ENCODE results near the gene KRT222. TPM values are rescaled to one million over a fixed set of nuclear protein-coding genes. Genes with fewer than 3 reads are reported as not detected.

Gene KRT222
- total RNA-seq, 2 experiments from 2014 or later, result 0.22 TPM; not detected in 1

DNA sequence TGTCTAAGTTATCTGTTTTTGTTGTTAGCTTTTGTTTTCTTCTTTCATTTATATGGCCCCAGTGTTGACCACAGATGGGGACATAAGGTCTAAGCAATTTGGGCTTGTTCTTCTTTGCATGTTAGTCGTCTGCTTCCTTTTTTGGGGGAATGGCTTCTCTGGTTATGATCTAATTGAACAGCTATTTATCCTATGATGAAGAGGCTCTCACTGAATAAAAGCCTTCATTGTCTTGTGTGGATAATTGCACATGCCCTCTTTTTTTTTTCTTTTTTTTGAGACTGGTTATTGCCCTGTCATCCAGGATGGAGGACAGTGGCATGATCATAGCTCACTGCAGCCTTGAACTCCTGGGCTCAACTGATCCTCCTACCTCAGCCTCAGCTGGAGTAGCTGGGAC is 31.1 kb downstream of the KRT222 start:
- H3K27ac Mint-ChIP-seq, result peak overlapping the region; percentile 18
- H3K4me1 Mint-ChIP-seq, result peaks cover 15% of the 10 kb centered on the region
- peaks cover 25% of the 10 kb centered on the region for H3K36me3 Mint-ChIP-seq

DNA sequence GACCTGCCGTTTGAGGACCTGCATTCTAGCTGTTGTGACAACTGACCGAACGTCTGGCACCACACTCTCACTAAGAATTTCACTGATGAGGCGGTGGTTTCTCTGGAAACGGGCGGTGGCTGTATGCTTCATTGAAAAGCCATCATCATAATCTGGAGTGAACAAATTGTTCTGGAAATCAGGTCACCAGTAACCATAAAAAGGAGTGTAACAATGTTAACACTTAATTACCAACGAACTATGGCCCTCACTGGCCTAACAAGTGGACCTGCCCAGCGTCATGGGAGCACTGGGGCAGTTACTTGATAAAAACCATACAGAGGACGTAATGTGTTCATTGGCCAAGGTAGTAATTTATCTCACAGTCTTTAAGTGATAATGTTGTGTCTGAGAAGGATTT is 32.8 kb downstream of the KRT222 start:
- Mint-ChIP-seq H3K27ac (peak overlapping the region; percentile 43), H3K27me3 (no peaks in the 10 kb centered on the region), H3K4me1 (peaks cover 12% of the 10 kb centered on the region), H3K36me3 (peaks cover 24% of the 10 kb centered on the region), H3K4me3 (no peak overlapping the region), H3K9me3 (no peaks in the 10 kb centered on the region)
- DNase-seq, result no peak

More for the DNA sequence above, 31.1 kb downstream of the KRT222 start:
- no peaks in the 10 kb centered on the region for H3K27me3 Mint-ChIP-seq
- no peak overlapping the region for H3K4me3 Mint-ChIP-seq
- no peaks in the 10 kb centered on the region for H3K9me3 Mint-ChIP-seq
- DNase-seq, result no peak

DNA sequence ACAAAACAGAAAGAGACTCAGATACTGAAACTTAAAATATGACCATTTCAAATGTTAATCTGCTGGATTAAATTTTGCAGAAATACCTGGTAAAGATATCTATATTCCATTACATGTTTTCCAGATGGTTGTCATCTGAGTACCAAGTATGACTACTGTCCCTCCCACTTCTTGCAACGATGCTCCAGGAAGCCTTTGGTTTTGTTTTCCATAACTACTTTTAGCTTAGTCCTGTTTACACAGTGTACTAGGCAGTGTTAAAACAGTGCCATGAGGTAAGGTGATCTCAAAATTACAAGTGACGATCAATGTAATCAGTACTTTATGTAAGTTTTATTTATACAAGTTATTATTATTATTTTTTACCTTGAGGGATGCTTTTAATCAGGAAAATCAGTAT is 35.1 kb downstream of the KRT222 start:
- H3K27me3 Mint-ChIP-seq, result no peaks in the 10 kb centered on the region
- H3K27ac Mint-ChIP-seq, result peak overlapping the region; percentile 73
- H3K4me3 Mint-ChIP-seq, result no peak overlapping the region
- peaks cover 21% of the 10 kb centered on the region for H3K4me1 Mint-ChIP-seq
- peaks cover 20% of the 10 kb centered on the region for H3K36me3 Mint-ChIP-seq
- no peaks in the 10 kb centered on the region for H3K9me3 Mint-ChIP-seq
- no peak for DNase-seq

DNA sequence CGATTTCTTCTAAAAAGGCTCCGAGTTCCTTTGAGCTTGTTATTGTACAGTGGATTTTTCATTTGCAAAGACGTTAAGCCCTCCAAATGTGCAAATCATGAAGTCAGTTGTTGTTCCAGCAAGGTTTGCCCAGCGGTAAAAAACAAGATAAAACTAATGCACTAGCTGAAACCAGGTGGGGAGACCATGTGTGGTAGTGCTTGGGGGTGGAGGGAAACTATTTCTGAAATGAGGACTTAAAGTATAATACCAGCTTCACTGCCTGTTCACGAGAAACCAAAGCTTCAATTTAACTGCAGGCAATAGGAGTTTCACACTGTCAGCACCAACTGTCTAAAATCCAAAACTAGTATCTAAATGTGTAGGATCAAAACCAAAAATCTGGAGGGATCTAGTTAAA is 39.7 kb downstream of the KRT222 start:
- Mint-ChIP-seq H3K27me3 (no peaks in the 10 kb centered on the region), H3K27ac (no peak overlapping the region), H3K4me3 (no peak overlapping the region), H3K4me1 (peaks cover 57% of the 10 kb centered on the region), H3K36me3 (peaks cover 9% of the 10 kb centered on the region), H3K9me3 (no peaks in the 10 kb centered on the region)
- no peak for DNase-seq

DNA sequence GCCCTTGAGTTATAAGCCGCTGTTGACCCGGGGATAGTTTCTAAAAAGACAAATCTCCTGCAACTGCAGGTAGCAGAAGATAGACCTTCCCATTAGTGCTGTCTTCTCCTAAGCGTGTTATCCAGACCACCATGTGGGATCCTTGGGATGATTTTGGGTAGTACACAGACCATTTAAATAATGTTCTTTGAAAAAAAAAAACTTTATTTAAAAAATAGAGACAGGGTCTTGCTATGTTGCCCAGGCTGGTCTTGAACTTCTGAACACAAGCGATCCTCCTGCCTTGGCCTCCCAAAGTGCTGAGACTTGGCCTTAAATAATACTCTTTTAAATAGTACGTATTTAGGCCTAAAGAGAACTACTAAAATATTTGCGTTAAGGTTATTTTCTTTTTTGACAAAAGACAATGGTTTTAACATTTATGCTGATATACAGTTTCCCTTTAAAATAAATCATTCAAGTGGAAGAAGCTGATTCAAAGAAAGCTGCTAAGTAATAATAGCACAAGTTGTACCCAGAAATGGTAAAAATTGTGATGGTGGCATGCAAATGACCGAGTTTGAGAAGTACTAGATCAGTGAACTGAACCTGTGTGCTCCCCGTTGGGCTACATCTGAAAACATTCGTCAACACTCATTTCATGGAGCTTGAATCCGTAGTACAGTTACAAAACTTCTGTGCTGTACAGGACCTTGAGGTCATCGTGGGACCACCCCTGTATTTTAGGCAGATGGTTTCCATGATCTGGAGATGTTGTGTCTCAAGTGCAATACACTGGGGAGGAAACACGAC is 41.4 kb downstream of the KRT222 start:
- H3K9me3 Mint-ChIP-seq, result no peaks in the 10 kb centered on the region
- H3K4me3 Mint-ChIP-seq, result no peak overlapping the region
- H3K4me1 Mint-ChIP-seq, result peaks cover 60% of the 10 kb centered on the region
- H3K36me3 Mint-ChIP-seq, result peaks cover 6% of the 10 kb centered on the region
- H3K27ac Mint-ChIP-seq, result no peak overlapping the region
- DNase-seq, result no peak
- no peaks in the 10 kb centered on the region for H3K27me3 Mint-ChIP-seq

DNA sequence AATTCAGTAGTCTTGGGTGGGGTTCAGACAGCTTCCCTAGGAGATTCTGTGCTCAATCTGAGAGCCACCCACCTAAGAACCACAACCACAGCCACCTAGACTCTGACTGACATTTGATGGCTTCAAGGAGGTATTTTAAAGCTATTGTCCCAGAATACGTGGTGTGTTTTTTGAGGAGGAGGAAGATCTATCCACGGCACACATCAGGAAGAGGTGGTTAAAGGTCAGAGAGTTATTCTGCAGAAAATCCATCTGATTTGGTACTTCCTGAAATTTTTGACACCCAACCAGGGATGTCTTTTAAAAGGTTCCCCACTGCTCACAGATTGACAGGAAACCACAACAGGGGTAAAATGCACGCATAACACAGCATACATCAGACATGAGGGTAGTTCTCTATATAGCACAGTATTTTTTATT is 42.5 kb downstream of the KRT222 start:
- Mint-ChIP-seq H3K27ac (peak overlapping the region; percentile 28), H3K4me3 (peak overlapping the region; percentile 22), H3K4me1 (peaks cover 62% of the 10 kb centered on the region), H3K9me3 (no peaks in the 10 kb centered on the region), H3K27me3 (no peaks in the 10 kb centered on the region), H3K36me3 (peaks cover 1% of the 10 kb centered on the region)
- DNase-seq, result peak; percentile 51

DNA sequence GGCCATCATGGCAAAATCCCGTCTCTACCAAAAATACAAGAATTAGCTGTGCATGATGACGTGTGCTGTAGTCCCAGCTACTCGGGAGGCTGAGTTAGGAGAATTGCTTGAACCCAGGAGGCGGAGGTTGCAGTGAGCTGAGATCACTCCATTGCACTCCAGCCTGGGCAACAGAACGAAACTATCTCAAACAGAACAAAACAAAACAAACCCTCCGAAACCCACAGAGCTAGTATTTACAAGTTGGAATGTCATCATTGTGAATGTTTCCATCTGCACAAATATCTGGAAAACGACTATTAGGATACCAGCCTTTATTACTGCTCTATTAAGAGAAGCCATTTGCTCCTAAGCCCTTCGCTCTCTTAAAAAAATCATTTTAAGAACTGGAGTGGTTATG is 43.4 kb downstream of the KRT222 start:
- Mint-ChIP-seq H3K27ac (no peak overlapping the region), H3K9me3 (no peaks in the 10 kb centered on the region)

DNA sequence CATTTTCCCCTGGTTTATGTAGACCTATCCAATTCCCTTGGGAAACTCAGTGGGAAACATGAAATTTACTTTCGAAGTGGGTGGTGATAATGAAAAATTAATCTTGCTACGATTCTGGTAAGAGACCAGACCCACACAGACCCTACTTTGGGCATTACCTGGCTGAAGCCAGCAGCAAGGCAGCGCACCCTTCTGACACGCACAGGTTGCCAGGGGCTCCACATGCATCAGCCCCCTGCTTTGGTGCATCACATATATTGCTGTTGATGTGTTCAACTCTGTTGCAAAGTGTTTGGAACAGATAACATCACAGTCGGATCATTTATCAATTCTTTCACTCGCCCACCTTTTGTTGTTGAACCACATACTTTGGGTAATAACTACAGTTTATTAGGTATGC is 44.0 kb downstream of the KRT222 start:
- Mint-ChIP-seq H3K9me3 (no peaks in the 10 kb centered on the region), H3K36me3 (peaks cover 1% of the 10 kb centered on the region), H3K4me1 (peaks cover 74% of the 10 kb centered on the region), H3K27me3 (no peaks in the 10 kb centered on the region), H3K4me3 (no peak overlapping the region), H3K27ac (peak overlapping the region; percentile 74)
- DNase-seq, result no peak

More for the DNA sequence above, 43.4 kb downstream of the KRT222 start:
- Mint-ChIP-seq H3K36me3 (peaks cover 1% of the 10 kb centered on the region), H3K4me3 (no peak overlapping the region), H3K27me3 (no peaks in the 10 kb centered on the region), H3K4me1 (peaks cover 68% of the 10 kb centered on the region)
- no peak for DNase-seq

DNA sequence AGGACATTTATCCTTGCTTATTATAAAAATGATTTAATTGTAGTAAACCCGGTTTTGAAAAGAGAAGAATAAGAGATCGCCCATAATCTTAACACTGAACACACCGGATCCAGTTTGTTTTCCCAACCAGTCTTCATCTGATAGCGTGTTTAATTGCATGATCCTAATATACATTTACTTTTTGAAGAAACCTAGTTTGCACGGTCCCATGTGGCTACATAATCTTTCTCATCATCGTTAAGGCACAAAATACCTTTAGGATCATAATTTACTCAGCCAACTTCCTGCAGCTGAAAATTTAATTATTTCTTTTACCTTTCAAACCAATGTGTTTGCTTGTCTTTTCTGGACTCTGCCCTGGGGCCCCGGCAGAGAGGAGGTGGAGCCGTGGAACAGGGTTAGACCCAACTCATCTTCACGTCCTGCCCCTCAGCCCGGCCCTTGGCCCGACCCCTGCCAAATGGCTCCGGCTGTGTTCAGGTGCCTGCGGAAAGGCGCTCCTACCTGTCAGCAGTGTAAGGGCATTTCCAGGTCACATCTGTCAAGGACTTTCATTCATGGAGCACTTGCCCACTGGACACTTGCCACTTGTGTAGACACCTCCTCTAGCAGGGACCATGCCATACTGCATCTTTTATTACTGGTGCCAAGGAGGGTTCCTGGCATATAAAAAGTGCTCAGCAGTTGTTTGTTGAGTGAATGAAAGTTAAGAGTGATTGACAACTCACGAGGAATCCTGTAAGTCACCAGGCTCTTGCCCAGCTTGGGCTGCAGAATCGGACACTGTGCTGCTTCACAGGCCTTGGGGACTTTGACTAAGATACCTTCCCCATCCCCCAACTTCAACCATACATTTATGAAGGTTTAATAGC is 46.0 kb downstream of the KRT222 start:
- H3K36me3 Mint-ChIP-seq, result no peaks in the 10 kb centered on the region
- peak overlapping the region; percentile 69 for H3K4me3 Mint-ChIP-seq
- H3K27ac Mint-ChIP-seq, result peak overlapping the region; percentile 82

DNA sequence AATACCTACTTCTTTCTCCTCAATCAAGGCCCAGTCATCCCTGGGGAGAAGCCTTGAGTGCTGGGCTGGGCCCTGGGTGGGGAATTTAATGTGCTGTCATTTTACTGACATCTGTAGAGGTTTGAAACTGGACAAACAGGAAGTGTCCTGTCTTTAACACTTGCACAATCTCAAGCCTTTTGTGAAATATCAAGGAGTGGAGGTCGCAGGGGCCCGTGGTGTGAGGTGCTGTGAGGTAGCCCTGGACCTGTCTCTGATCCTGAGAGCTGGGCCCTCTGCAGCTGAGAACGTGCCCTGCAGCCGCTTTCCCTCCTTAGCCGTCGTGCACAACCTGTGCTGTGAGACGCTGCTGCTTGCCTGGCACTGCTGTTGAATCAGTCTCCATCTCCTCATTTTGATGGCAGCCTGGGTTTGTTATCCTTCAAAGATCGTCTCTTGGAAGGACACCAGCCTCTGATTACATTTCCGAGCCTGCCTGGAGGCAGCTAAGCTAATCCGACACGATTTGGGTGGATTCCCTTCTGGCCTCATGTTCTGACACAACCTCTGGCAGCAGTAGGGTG is 47.2 kb downstream of the KRT222 start:
- Mint-ChIP-seq H3K9me3 (no peaks in the 10 kb centered on the region), H3K27me3 (no peaks in the 10 kb centered on the region), H3K4me3 (no peak overlapping the region), H3K27ac (no peak overlapping the region), H3K36me3 (peaks cover 1% of the 10 kb centered on the region), H3K4me1 (peaks cover 79% of the 10 kb centered on the region)
- DNase-seq, result no peak

More for the DNA sequence above, 46.0 kb downstream of the KRT222 start:
- Mint-ChIP-seq H3K4me1 (peaks cover 75% of the 10 kb centered on the region), H3K27me3 (no peaks in the 10 kb centered on the region), H3K9me3 (no peaks in the 10 kb centered on the region)
- DNase-seq, result no peak

DNA sequence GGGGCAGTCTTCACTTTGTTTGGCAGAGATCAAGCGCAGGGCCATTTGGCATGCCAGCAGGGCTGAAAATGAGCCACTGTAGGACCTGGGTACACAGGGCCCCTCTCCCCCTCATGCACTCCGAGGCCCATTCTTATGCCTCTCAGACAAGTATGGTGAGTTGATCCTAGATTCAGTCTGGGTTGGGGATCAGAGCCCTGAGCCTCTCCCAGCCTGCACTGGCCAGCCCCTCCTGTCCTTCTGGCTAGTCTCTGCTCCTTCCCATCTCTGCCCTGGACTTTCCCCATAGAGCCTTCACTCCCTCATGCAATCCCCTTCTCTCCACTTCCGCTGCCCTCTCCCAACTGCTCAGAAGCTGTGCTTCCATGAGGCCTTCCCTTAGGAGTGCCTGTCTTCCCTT is 48.4 kb downstream of the KRT222 start:
- Mint-ChIP-seq H3K9me3 (no peaks in the 10 kb centered on the region), H3K4me1 (peaks cover 78% of the 10 kb centered on the region), H3K4me3 (no peak overlapping the region), H3K36me3 (peaks cover 1% of the 10 kb centered on the region), H3K27me3 (no peaks in the 10 kb centered on the region), H3K27ac (peak overlapping the region; percentile 0)
- no peak for DNase-seq

DNA sequence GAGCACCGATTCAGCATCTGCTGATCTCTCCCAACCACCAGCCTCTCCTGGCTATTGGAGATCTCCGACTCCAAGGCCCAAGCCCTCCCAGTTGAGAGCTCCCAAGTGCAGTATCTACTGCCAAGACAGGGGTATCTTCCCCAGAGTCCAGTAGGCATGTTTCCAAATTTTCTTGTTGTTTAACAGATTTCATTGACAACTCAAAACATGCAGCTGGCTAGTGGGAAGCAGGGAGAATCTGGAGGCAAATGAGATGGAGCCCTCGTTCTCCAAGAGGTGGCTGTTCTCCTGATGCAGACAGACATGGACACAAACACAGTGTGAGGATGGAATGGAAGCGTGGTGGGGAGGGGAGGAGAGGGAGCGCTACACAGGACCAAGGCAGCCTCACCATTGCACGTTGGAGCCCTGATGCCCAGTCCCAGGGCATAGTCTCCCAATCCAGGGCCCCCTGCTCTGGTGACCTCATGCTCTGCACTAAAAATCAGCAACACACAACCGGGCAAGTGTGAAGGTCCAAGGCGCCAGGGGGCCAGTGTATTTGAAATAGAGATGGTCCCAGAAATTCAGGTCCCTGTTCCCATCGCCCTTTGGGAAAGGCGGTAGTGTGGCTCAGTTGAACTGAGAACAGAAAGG is 49.0 kb downstream of the KRT222 start:
- Mint-ChIP-seq H3K4me1 (peaks cover 78% of the 10 kb centered on the region), H3K27me3 (no peaks in the 10 kb centered on the region), H3K9me3 (no peaks in the 10 kb centered on the region), H3K27ac (peak overlapping the region; percentile 91), H3K4me3 (no peak overlapping the region), H3K36me3 (peaks cover 1% of the 10 kb centered on the region)
- no peak for DNase-seq

DNA sequence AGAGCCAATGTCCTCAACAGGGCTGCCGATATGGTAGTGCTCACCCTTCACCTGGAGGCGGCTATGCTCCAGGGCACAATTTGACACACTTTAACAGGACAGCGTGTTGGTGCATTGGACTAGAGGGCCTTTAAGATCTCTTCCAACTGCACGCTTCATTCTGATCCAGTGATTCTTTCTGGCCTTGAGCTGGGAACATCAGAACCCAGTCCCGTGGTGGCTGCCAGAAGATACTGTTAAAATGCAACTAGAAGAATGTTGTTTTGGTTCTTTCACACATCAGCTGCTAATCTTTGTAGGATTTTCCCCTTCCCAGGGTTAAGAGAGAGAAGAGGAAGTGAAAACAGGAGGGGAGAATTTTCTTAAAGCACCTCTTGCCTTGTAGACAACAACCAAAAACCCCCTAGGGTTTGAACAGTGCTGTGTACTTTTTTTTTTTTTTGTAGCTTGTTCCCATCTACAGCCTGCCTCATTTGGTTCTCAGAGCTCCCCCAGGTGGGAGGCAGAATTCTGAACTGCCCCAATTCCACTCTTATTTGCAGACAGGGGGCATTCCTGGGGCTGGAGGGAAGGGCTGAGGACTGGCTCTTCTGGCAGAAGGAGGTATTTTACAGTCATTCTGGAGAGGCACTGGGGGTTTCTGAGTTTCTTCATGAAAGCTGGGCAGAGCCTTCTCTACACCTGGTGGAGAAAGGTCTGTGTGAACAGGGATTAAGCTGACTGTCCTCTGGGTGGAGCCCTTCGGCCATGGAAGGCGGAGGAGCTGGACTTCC is 49.7 kb downstream of the KRT222 start:
- Mint-ChIP-seq H3K27ac (peak overlapping the region; percentile 91), H3K4me3 (peak overlapping the region; percentile 62), H3K9me3 (no peaks in the 10 kb centered on the region), H3K4me1 (peaks cover 77% of the 10 kb centered on the region), H3K27me3 (no peaks in the 10 kb centered on the region), H3K36me3 (peaks cover 1% of the 10 kb centered on the region)
- peak; percentile 57 for DNase-seq

DNA sequence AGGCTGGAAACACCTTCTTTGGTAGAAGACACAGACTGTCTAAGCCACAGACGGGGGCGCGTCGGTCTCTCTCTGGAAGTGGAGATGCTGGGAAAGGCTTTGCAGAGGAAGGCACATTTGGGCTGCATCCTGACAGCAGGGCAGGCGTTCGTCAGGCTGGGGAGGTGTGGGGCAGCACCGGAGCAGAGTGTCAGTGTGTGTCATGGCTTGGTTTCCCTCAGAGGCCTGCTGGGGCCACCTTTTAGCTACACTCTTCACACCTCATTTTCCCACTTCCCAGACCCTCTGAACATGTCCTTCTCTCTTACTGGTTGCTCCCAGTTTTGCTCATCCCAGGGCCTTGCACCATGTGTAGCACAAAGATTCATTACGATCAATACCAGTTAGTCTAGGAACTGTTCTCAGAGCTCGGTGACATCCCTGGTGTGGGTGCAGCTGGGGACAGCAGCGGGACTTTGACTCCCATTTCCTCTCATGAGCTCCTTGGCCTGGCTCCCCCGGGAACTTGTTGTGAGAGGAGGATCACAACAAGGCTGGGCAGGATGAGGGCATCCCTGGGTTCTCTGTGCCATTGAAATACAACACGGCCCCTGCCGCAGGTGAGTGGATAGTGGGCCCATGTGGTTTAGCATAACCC is 50.4 kb downstream of the KRT222 start:
- H3K27me3 Mint-ChIP-seq, result no peaks in the 10 kb centered on the region
- peaks cover 2% of the 10 kb centered on the region for H3K36me3 Mint-ChIP-seq
- H3K27ac Mint-ChIP-seq, result peak overlapping the region; percentile 91
- no peaks in the 10 kb centered on the region for H3K9me3 Mint-ChIP-seq
- H3K4me3 Mint-ChIP-seq, result peak overlapping the region; percentile 62
- peaks cover 75% of the 10 kb centered on the region for H3K4me1 Mint-ChIP-seq
- no peak for DNase-seq

All from activated naive CD8-positive, alpha-beta T cell treated with anti-CD3 and anti-CD28 coated beads for 36 hours (primary cell).